Measurements from ENCODE around the gene TBX5.

TBX5 gene

GRCh38 chr12:114405519-114406271 is at the start of gene TBX5:
Gene TBX5, minus strand, starts transcription at chr12:114406144. Its CDS starts 2,246 bp downstream, at chr12:114403898.
- H3K4me3 ChIP-seq = peak within 1 kb of the TSS in 4 of 7 experiments; percentile 1 to 38 (median 20)
- H3K27ac ChIP-seq = peak within 1 kb of the TSS in 7 of 21 experiments; percentile 0 to 91 (median 68)

- Histone ChIP-seq H3K4me3 (no peak overlapping the region), H3K27ac (no peak overlapping the region)
Observed at GRCh38 chr12:114451657-114452056, 45.7 kb upstream of the TBX5 start.

GRCh38 chr12:114450515-114451300 is 44.8 kb upstream of the TBX5 start:
- no peak overlapping the region for H3K27ac ChIP-seq
- H3K4me3 ChIP-seq = no peak overlapping the region

- Histone ChIP-seq H3K4me3 (no peak overlapping the region), H3K27ac (no peak overlapping the region)
Observed at GRCh38 chr12:114450019-114450418, 44.1 kb upstream of the TBX5 start.

- no peak overlapping the region for H3K4me3 ChIP-seq
- H3K27ac ChIP-seq = no peak overlapping the region
Observed at GRCh38 chr12:114448618-114448933, 42.6 kb upstream of the TBX5 start.

GRCh38 chr12:114447799-114448617 is 42.1 kb upstream of the TBX5 start:
- no peak overlapping the region for H3K4me3 ChIP-seq
- H3K27ac ChIP-seq = no peak overlapping the region

GRCh38 chr12:114447274-114447716 is 41.4 kb upstream of the TBX5 start:
- Histone ChIP-seq H3K27ac (no peak overlapping the region), H3K4me3 (no peak overlapping the region)

GRCh38 chr12:114445401-114446323 is 39.7 kb upstream of the TBX5 start:
- Histone ChIP-seq H3K4me3 (no peak overlapping the region), H3K27ac (no peak overlapping the region)

- H3K27ac ChIP-seq = no peak overlapping the region
- H3K4me3 ChIP-seq = no peak overlapping the region
Observed at GRCh38 chr12:114444422-114445279, 38.7 kb upstream of the TBX5 start.

- H3K4me3 ChIP-seq = no peak overlapping the region
- H3K27ac ChIP-seq = no peak overlapping the region
Observed at GRCh38 chr12:114443607-114444421, 37.9 kb upstream of the TBX5 start.

- no peak overlapping the region for H3K27ac ChIP-seq
- H3K4me3 ChIP-seq = no peak overlapping the region
Observed at GRCh38 chr12:114442578-114442977, 36.6 kb upstream of the TBX5 start.

GRCh38 chr12:114441545-114441944 is 35.6 kb upstream of the TBX5 start:
- Histone ChIP-seq H3K27ac (no peak overlapping the region), H3K4me3 (no peak overlapping the region)

- Histone ChIP-seq H3K4me3 (no peak overlapping the region), H3K27ac (no peak overlapping the region)
Observed at GRCh38 chr12:114441039-114441383, 35.1 kb upstream of the TBX5 start.

GRCh38 chr12:114440270-114441038 is 34.5 kb upstream of the TBX5 start:
- no peak overlapping the region for H3K4me3 ChIP-seq
- H3K27ac ChIP-seq = peak overlapping the region in 1 of 21 experiments; percentile 81

GRCh38 chr12:114439817-114440216 is 33.9 kb upstream of the TBX5 start:
- H3K4me3 ChIP-seq = no peak overlapping the region
- H3K27ac ChIP-seq = peak overlapping the region in 3 of 21 experiments; percentile 54 to 81 (median 70)

- Histone ChIP-seq H3K4me3 (no peak overlapping the region), H3K27ac (peak overlapping the region in 3 of 21 experiments; percentile 54 to 81 (median 70))
Observed at GRCh38 chr12:114439261-114439683, 33.3 kb upstream of the TBX5 start.

Measured in skin epidermis (tissue), 12 donors.